Measurements from ENCODE around the gene TTBK2.

DNA sequence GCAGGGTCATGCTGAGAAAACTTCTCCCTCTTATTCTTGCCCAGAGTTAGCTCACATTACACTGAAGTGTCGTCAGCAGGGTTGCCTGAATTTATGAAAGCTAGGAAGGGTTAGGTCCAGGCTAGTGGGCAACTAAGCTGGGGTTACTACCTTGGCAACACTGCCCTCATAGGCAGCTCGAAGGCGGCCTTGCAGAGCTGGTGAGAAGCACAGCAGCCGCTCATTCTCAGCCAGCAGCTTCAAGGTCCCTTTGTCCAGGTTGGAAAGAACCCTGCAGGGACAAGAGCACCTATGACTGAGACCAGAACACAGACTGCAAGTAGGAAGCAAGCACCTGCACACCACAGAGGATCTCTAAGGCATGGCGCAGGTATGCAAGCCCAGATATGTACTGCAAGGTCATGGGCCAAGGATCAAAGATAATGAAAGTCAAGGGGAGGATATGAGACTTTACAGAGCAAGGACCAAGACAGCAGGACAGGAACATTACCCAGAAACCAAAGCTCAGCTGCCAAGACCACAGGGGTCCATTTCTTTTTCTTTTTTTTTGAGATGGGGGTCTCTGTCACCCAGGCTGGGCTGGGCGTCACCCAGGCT, 186.4 kb downstream of the TTBK2 start:
- TF ChIP-seq TAF1 (IDR thresholded peaks at IDR 0.05; ENCODE audit: low read depth, low read length) (no peak), POLR2AphosphoS5 (IDR thresholded peaks at IDR 0.05; ENCODE audit: low read depth, low read length) (no peak), POLR2A (IDR thresholded peaks at IDR 0.05; ENCODE audit: low read depth, low read length) (no peak), POU2F2 (IDR thresholded peaks at IDR 0.05; ENCODE audit: low read depth, low read length) (no peak)

Data from GM12891 (cell line).